ENCODE data around the gene IL1B. TPM values are rescaled to one million over a fixed set of nuclear protein-coding genes. Genes with fewer than 3 reads are reported as not detected.

IL1B gene
- total RNA-seq, 1 donor from 2014 or later = not detected

DNA sequence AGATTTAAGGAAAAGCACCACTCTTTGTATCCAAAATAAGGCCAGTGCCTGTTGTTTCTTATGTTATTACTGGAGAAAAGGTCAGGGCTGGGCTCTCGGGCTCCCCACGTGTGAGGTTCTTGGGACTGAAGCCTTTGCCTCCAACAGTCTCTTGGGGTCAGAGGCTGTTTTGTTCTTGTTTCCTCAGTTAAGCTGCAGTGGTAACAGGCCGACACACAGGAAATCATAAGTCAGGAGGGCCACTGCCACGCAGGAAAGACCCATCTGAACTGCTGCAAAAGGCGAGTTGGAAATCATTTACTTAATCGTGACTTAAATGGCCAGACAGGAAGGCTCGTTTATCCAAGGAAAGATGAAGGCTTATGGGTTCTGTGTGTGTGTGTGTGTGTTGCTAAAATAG, 44.1 kb upstream of the IL1B start:
- TF ChIP-seq CTCF (conservative IDR thresholded peaks at IDR 0.05; ENCODE audit: low read depth, low read length) = no peak
- no peak for DNase-seq (ENCODE audit: low read depth)
- no peak overlapping the region for H3K4me3 ChIP-seq (ENCODE audit: low read depth, low read length)

GRCh38 chr2:112880091-112880531, 43.5 kb upstream of the IL1B start:
- H3K4me3 ChIP-seq (ENCODE audit: low read depth, low read length) = no peak overlapping the region
- no peak for DNase-seq (ENCODE audit: low read depth)
- TF ChIP-seq CTCF (conservative IDR thresholded peaks at IDR 0.05; ENCODE audit: low read depth, low read length) = no peak

DNA sequence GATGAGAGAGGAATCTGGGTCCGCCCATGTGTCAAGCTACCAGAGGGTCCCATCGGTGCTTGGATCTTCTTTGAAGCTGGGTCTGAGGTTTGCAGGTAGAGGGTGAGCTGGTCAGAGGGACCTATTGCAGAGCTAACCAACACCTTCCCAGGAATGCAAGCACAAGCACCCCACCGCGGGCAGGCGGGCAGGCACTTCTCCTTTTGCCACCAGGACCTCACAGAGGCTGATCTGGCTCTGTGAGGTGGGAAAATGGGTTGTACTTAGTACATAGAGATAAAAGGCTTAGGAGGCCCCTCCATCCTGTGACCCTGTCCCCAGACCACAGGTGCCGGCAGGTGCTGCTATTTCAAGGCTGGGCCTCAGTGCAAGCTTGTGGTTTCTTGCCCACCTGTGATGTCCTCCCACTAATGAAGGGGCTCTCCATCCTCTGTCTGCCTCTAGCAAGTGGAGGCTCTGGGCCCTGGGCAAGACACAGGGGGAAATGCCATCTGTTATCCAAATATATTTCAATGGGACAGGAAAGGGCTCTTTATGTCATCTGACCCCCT, 43.0 kb upstream of the IL1B start:
- no peak for TF ChIP-seq CTCF (conservative IDR thresholded peaks at IDR 0.05; ENCODE audit: low read depth, low read length)
- no peak for DNase-seq (ENCODE audit: low read depth)
- no peak overlapping the region for H3K4me3 ChIP-seq (ENCODE audit: low read depth, low read length)

DNA sequence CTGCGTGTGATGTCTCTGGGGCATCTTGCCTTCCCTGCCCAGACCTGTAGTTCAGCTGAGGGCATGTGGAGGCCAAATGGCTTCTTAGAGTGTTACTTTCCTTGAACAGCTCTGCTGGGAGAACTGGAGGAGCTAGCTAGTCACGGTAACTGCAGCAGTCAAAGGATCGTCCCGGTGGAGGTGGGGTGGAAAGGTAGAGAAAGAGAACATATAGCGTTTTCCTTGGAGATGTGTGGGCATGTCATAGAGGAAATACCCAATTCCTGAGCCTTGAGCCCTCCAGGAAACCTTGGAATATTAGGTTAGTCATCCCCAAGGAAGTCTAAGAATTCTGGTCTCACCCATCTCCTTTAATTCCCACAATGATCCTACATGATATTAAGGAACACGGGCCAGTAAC, 40.8 kb upstream of the IL1B start:
- TF ChIP-seq CTCF (conservative IDR thresholded peaks at IDR 0.05; ENCODE audit: low read depth, low read length) = no peak
- H3K4me3 ChIP-seq (ENCODE audit: low read depth, low read length) = no peak overlapping the region
- DNase-seq (ENCODE audit: low read depth) = no peak

- no peak for TF ChIP-seq CTCF (conservative IDR thresholded peaks at IDR 0.05; ENCODE audit: low read depth, low read length)
- H3K4me3 ChIP-seq (ENCODE audit: low read depth, low read length) = no peak overlapping the region
- no peak for DNase-seq (ENCODE audit: low read depth)
Observed at GRCh38 chr2:112876971-112877361, 40.4 kb upstream of the IL1B start.

DNA sequence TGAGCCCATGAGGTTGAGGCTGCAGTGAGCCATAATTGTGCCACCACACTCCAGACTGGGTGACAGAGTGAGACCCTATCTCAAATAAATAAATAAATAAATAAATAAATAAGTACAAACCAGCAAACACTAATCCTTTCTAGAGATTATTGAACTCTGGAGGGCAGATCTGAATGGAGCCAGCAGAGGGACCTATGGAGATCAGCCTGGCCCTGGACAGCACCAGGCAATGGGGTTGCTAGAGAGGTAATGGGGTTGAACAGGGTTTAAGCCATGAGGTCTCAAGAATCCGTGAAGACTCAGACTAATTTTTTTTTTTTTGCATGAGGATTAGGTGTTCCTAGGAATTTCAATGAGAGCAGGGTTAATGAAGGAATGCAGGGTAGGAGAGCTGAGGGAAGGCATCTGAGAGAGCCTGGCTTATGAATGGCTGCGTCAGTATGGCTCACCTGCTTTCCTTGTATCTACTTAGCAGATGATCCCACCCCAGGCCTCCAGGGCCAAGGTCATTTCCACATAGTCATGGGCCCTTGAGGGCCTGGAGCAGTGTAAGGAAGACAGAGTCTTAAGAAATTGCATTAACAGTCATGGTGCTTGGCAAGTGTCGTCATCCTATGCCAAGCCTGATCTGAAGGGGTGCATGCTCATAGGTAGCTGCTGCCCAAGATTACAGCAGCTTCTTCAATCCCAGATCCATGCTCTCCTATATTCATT, 39.8 kb upstream of the IL1B start:
- no peak for DNase-seq (ENCODE audit: low read depth)
- no peak for TF ChIP-seq CTCF (conservative IDR thresholded peaks at IDR 0.05; ENCODE audit: low read depth, low read length)
- H3K4me3 ChIP-seq (ENCODE audit: low read depth, low read length) = no peak overlapping the region

Data from epithelial cell of proximal tubule (primary cell).